ENCODE measurements around the gene RBMS3. TPM values are rescaled to one million over a fixed set of nuclear protein-coding genes. Genes with fewer than 3 reads are reported as not detected.

RBMS3 gene
- total RNA-seq, 1 donor from 2014 or later, result 70.0 TPM

GRCh38 chr3:29720665-29721064, 439.8 kb downstream of the RBMS3 start:
- no peak overlapping the region for H3K27ac ChIP-seq
- no peaks in the 10 kb centered on the region for H3K9me3 ChIP-seq
- DNase-seq (ENCODE audit: extremely low spot score in 2 of 2), result no peak
- H3K4me3 ChIP-seq, result no peak overlapping the region
- TF ChIP-seq, protein P1, sequence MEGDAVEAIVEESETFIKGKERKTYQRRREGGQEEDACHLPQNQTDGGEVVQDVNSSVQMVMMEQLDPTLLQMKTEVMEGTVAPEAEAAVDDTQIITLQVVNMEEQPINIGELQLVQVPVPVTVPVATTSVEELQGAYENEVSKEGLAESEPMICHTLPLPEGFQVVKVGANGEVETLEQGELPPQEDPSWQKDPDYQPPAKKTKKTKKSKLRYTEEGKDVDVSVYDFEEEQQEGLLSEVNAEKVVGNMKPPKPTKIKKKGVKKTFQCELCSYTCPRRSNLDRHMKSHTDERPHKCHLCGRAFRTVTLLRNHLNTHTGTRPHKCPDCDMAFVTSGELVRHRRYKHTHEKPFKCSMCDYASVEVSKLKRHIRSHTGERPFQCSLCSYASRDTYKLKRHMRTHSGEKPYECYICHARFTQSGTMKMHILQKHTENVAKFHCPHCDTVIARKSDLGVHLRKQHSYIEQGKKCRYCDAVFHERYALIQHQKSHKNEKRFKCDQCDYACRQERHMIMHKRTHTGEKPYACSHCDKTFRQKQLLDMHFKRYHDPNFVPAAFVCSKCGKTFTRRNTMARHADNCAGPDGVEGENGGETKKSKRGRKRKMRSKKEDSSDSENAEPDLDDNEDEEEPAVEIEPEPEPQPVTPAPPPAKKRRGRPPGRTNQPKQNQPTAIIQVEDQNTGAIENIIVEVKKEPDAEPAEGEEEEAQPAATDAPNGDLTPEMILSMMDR (IDR thresholded peaks at IDR 0.05), result no peak
- TF ChIP-seq POLR2AphosphoS5 (IDR thresholded peaks at IDR 0.05; ENCODE audit: insufficient read depth in 1 of 2, low read depth in 1 of 2), result no peak
- no peak for TF ChIP-seq POLR2A (IDR thresholded peaks at IDR 0.05)
- no peaks in the 10 kb centered on the region for H3K27me3 ChIP-seq
- intact Hi-C loops (cut with DNase I), result no loop called here
- H3K4me1 ChIP-seq, result no peaks in the 10 kb centered on the region
- no peaks in the 10 kb centered on the region for H3K36me3 ChIP-seq

GRCh38 chr3:29721789-29722188, 440.9 kb downstream of the RBMS3 start:
- Histone ChIP-seq H3K4me3 (no peak overlapping the region), H3K27me3 (no peaks in the 10 kb centered on the region), H3K4me1 (no peaks in the 10 kb centered on the region), H3K27ac (no peak overlapping the region), H3K9me3 (no peaks in the 10 kb centered on the region), H3K36me3 (no peaks in the 10 kb centered on the region)
- intact Hi-C loops (cut with DNase I), result no loop called here
- no peak for DNase-seq (ENCODE audit: extremely low spot score in 2 of 2)
- TF ChIP-seq, protein P1 (IDR thresholded peaks at IDR 0.05), result no peak
- no peak for TF ChIP-seq POLR2A (IDR thresholded peaks at IDR 0.05)
- no peak for TF ChIP-seq POLR2AphosphoS5 (IDR thresholded peaks at IDR 0.05; ENCODE audit: insufficient read depth in 1 of 2, low read depth in 1 of 2)

DNA sequence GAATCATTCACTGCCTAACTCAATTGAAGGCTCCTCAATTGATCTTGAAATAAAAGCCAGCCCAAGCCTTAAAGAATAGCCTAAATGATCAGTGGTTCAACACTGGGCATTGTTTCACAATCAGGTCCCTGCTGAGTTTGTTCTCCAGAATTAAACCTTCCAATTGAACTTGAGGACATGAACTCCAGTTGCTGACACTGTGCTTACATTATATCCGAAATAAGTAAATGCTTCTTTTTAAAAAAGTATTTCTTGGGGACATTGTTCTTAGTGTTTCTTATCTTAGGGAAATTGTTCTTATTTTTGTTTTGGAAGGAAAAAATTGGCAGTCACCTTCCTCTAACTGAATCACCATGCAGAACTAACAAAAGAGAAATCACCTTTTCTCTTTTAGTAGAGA, 450.2 kb downstream of the RBMS3 start:
- H3K4me3 ChIP-seq, result no peak overlapping the region
- TF ChIP-seq POLR2A (IDR thresholded peaks at IDR 0.05) (no peak), POLR2AphosphoS5 (IDR thresholded peaks at IDR 0.05; ENCODE audit: insufficient read depth in 1 of 2, low read depth in 1 of 2) (no peak)
- TF ChIP-seq, protein P1 (IDR thresholded peaks at IDR 0.05), result no peak
- no peaks in the 10 kb centered on the region for H3K9me3 ChIP-seq
- no peaks in the 10 kb centered on the region for H3K27me3 ChIP-seq
- intact Hi-C loops (cut with DNase I), result no loop called here
- H3K36me3 ChIP-seq, result no peaks in the 10 kb centered on the region
- no peak overlapping the region for H3K27ac ChIP-seq
- DNase-seq (ENCODE audit: extremely low spot score in 2 of 2), result no peak
- no peaks in the 10 kb centered on the region for H3K4me1 ChIP-seq

GRCh38 chr3:29741231-29741630, 460.4 kb downstream of the RBMS3 start:
- no peak for TF ChIP-seq POLR2A (IDR thresholded peaks at IDR 0.05)
- TF ChIP-seq, protein P1 (IDR thresholded peaks at IDR 0.05), result no peak
- TF ChIP-seq POLR2AphosphoS5 (IDR thresholded peaks at IDR 0.05; ENCODE audit: insufficient read depth in 1 of 2, low read depth in 1 of 2), result no peak
- no peak overlapping the region for H3K27ac ChIP-seq
- no peaks in the 10 kb centered on the region for H3K9me3 ChIP-seq
- intact Hi-C loops (cut with DNase I), result no loop called here
- H3K36me3 ChIP-seq, result no peaks in the 10 kb centered on the region
- no peak overlapping the region for H3K4me3 ChIP-seq
- H3K4me1 ChIP-seq, result no peaks in the 10 kb centered on the region
- no peaks in the 10 kb centered on the region for H3K27me3 ChIP-seq
- no peak for DNase-seq (ENCODE audit: extremely low spot score in 2 of 2)

DNA sequence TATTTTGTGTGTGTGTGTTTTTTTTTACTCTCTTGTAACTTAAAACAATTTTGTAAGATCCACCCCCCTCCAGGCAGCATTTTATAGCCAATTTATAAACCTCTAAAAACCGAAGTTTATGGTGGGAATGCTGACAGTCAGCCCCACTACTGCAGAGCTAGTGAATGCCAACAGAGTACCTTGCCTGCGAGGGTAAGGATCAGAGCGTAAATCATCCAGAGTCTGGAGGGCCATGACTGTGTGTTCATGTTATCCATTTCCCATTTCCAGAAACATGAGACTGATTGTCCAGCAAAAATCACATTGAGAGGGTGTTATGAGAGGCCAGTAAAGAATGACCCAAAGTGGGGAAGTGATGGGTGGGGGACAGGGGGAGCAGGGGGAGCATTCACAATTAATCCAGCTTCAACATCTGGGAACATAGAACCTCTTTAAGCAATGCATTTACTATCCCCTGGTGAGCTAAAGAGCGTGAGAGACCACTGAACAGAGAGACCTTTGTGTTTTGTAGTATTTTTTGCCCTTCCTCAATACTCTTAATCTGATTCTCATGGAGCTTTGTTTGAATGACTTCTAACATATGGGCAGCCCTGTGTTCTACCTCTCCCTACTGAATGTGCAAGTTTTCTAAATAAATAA, 464.5 kb downstream of the RBMS3 start:
- no peak for TF ChIP-seq POLR2AphosphoS5 (IDR thresholded peaks at IDR 0.05; ENCODE audit: insufficient read depth in 1 of 2, low read depth in 1 of 2)
- no peak overlapping the region for H3K4me3 ChIP-seq
- H3K27ac ChIP-seq, result no peak overlapping the region
- no peaks in the 10 kb centered on the region for H3K4me1 ChIP-seq
- H3K36me3 ChIP-seq, result no peaks in the 10 kb centered on the region
- no peaks in the 10 kb centered on the region for H3K27me3 ChIP-seq
- intact Hi-C loops (cut with DNase I), result no loop called here
- H3K9me3 ChIP-seq, result no peaks in the 10 kb centered on the region
- no peak for DNase-seq (ENCODE audit: extremely low spot score in 2 of 2)

Measured in vagina (tissue), 2 donors.